Effector CD8-positive, alpha-beta T cell (primary cell): Measurements from ENCODE around the gene KAT6B.
"Not testable (repeated sequence)": the region's sequence is repeated elsewhere in the genome, so short reads cannot be mapped to it uniquely, and the experiment has no call there.

ENCODE experiments used
- DNase-seq: peaks from one replicate; lab custom pipeline; 2025; lab: John Stamatoyannopoulos, UW

KAT6B gene

GRCh38 chr10:75037171-75038153 is 211.1 kb downstream of the KAT6B start:
- no peak for DNase-seq

- DNase-seq, result no peak
Measured at GRCh38 chr10:75038335-75038734, 211.9 kb downstream of the KAT6B start.

GRCh38 chr10:75040576-75040975 is 214.2 kb downstream of the KAT6B start:
- DNase-seq, result no peak

- DNase-seq, result no peak
Measured at GRCh38 chr10:75042292-75042974, 216.0 kb downstream of the KAT6B start.

- DNase-seq, result peak; percentile 29
Measured at GRCh38 chr10:75043256-75044131, 217.1 kb downstream of the KAT6B start.

GRCh38 chr10:75048669-75049098 is 222.3 kb downstream of the KAT6B start:
- DNase-seq, result no peak

GRCh38 chr10:75049316-75050148 is 223.1 kb downstream of the KAT6B start:
- DNase-seq, result no peak

GRCh38 chr10:75050149-75050919 is 223.9 kb downstream of the KAT6B start:
- DNase-seq, result no peak

- no peak for DNase-seq
Measured at GRCh38 chr10:75051308-75051707, 224.9 kb downstream of the KAT6B start.

GRCh38 chr10:75055896-75056406 is 229.6 kb downstream of the KAT6B start:
- not testable (repeated sequence) for DNase-seq

GRCh38 chr10:75057680-75058079 is 231.3 kb downstream of the KAT6B start:
- DNase-seq, result no peak

- no peak for DNase-seq
Measured at GRCh38 chr10:75058161-75058560, 231.8 kb downstream of the KAT6B start.

GRCh38 chr10:75061709-75062505 is 235.5 kb downstream of the KAT6B start:
- no peak for DNase-seq

GRCh38 chr10:75062506-75063299 is 236.3 kb downstream of the KAT6B start:
- no peak for DNase-seq

GRCh38 chr10:75063461-75064230 is 237.2 kb downstream of the KAT6B start:
- DNase-seq, result no peak

GRCh38 chr10:75065076-75065475 is 238.7 kb downstream of the KAT6B start:
- DNase-seq, result no peak

GRCh38 chr10:75066271-75066670 is 239.9 kb downstream of the KAT6B start:
- no peak for DNase-seq

- DNase-seq, result no peak
Measured at GRCh38 chr10:75067272-75067671, 240.9 kb downstream of the KAT6B start.
